ENCODE results near the gene AGTPBP1.
"Not testable (repeated sequence)": the region's sequence is repeated elsewhere in the genome, so short reads cannot be mapped to it uniquely, and the experiment has no call there.

Gene AGTPBP1

GRCh38 chr9:85726737-85727136 lies 15.0 kb downstream of the AGTPBP1 start:
- FAIRE-seq (peak; percentile 18), DNase-seq (ENCODE audit: insufficient read length, low spot score) (no peak)

GRCh38 chr9:85723215-85723614 lies 18.5 kb downstream of the AGTPBP1 start:
- FAIRE-seq, result no peak
- no peak for DNase-seq (ENCODE audit: insufficient read length, low spot score)

- not testable (repeated sequence) for FAIRE-seq; DNase-seq (ENCODE audit: insufficient read length, low spot score)
These were observed 22.3 kb downstream of the AGTPBP1 start for GRCh38 chr9:85719411-85719810.

GRCh38 chr9:85717818-85718217 lies 23.9 kb downstream of the AGTPBP1 start:
- FAIRE-seq, result not testable (repeated sequence)

GRCh38 chr9:85717220-85717619 lies 24.5 kb downstream of the AGTPBP1 start:
- FAIRE-seq (no peak), DNase-seq (ENCODE audit: insufficient read length, low spot score) (no peak)

More at GRCh38 chr9:85717818-85718217, 23.9 kb downstream of the AGTPBP1 start:
- DNase-seq (ENCODE audit: insufficient read length, low spot score), result not testable (repeated sequence)

GRCh38 chr9:85716031-85716877 lies 25.5 kb downstream of the AGTPBP1 start:
- FAIRE-seq (peak; percentile 72), DNase-seq (ENCODE audit: insufficient read length, low spot score) (no peak)

GRCh38 chr9:85715587-85715986 lies 26.2 kb downstream of the AGTPBP1 start:
- FAIRE-seq (peak; percentile 85), DNase-seq (ENCODE audit: insufficient read length, low spot score) (peak; percentile 9)

GRCh38 chr9:85713897-85714296 lies 27.9 kb downstream of the AGTPBP1 start:
- FAIRE-seq (peak; percentile 18), DNase-seq (ENCODE audit: insufficient read length, low spot score) (no peak)

GRCh38 chr9:85704744-85705143 lies 37.0 kb downstream of the AGTPBP1 start:
- FAIRE-seq (no peak), DNase-seq (ENCODE audit: insufficient read length, low spot score) (no peak)

- DNase-seq (ENCODE audit: insufficient read length, low spot score), result no peak
- no peak for FAIRE-seq
These were observed 38.4 kb downstream of the AGTPBP1 start for GRCh38 chr9:85703398-85703797.

- no peak for DNase-seq (ENCODE audit: insufficient read length, low spot score)
- FAIRE-seq, result no peak
These were observed 38.9 kb downstream of the AGTPBP1 start for GRCh38 chr9:85702726-85703289.

- DNase-seq (ENCODE audit: insufficient read length, low spot score) (no peak), FAIRE-seq (no peak)
These were observed 39.6 kb downstream of the AGTPBP1 start for GRCh38 chr9:85702191-85702590.

GRCh38 chr9:85700330-85700729 lies 41.4 kb downstream of the AGTPBP1 start:
- no peak for DNase-seq (ENCODE audit: insufficient read length, low spot score)
- no peak for FAIRE-seq

GRCh38 chr9:85688361-85688760 lies 53.4 kb downstream of the AGTPBP1 start:
- FAIRE-seq (no peak), DNase-seq (ENCODE audit: insufficient read length, low spot score) (no peak)

GRCh38 chr9:85685081-85685480 lies 56.7 kb downstream of the AGTPBP1 start:
- FAIRE-seq, result peak; percentile 21

GRCh38 chr9:85676790-85677189 lies 65.0 kb downstream of the AGTPBP1 start:
- no peak for DNase-seq (ENCODE audit: insufficient read length, low spot score)

More at GRCh38 chr9:85685081-85685480, 56.7 kb downstream of the AGTPBP1 start:
- DNase-seq (ENCODE audit: insufficient read length, low spot score), result no peak

GRCh38 chr9:85667374-85667773 lies 74.4 kb downstream of the AGTPBP1 start:
- DNase-seq (ENCODE audit: insufficient read length, low spot score), result no peak
- FAIRE-seq, result no peak

More at GRCh38 chr9:85676790-85677189, 65.0 kb downstream of the AGTPBP1 start:
- no peak for FAIRE-seq

GRCh38 chr9:85666086-85666485 lies 75.7 kb downstream of the AGTPBP1 start:
- no peak for FAIRE-seq
- no peak for DNase-seq (ENCODE audit: insufficient read length, low spot score)

- FAIRE-seq (no peak), DNase-seq (ENCODE audit: insufficient read length, low spot score) (no peak)
These were observed 79.2 kb downstream of the AGTPBP1 start for GRCh38 chr9:85662573-85662972.

GRCh38 chr9:85658716-85659115 lies 83.0 kb downstream of the AGTPBP1 start:
- FAIRE-seq, result peak; percentile 26
- no peak for DNase-seq (ENCODE audit: insufficient read length, low spot score)

- FAIRE-seq (no peak), DNase-seq (ENCODE audit: insufficient read length, low spot score) (no peak)
These were observed 88.6 kb downstream of the AGTPBP1 start for GRCh38 chr9:85653153-85653552.

- FAIRE-seq (no peak), DNase-seq (ENCODE audit: insufficient read length, low spot score) (no peak)
These were observed 94.2 kb downstream of the AGTPBP1 start for GRCh38 chr9:85647571-85647970.
